ENCODE measurements around the gene METTL25B.

Gene METTL25B

GRCh38 chr1:156727926-156728598, at the start of gene METTL25B:
METTL25B (plus strand) TSS chr1:156728469; CDS start chr1:156729105, 636 bp downstream.
- DNase-seq: peak; percentile 75

- no peak for DNase-seq
Observed at GRCh38 chr1:156680056-156680455, 48.2 kb upstream of the METTL25B start.

- DNase-seq: no peak
Observed at GRCh38 chr1:156681196-156681960, 46.9 kb upstream of the METTL25B start.

- DNase-seq: no peak
Observed at GRCh38 chr1:156682166-156682890, 45.9 kb upstream of the METTL25B start.

- peak; percentile 39 for DNase-seq
Observed at GRCh38 chr1:156684227-156684782, 44.0 kb upstream of the METTL25B start.

GRCh38 chr1:156689035-156689952, 39.0 kb upstream of the METTL25B start:
- peak; percentile 82 for DNase-seq

- no peak for DNase-seq
Observed at GRCh38 chr1:156689953-156690674, 38.2 kb upstream of the METTL25B start.

- no peak for DNase-seq
Observed at GRCh38 chr1:156690675-156691036, 37.6 kb upstream of the METTL25B start.

- no peak for DNase-seq
Observed at GRCh38 chr1:156691191-156691590, 37.1 kb upstream of the METTL25B start.

- DNase-seq: no peak
Observed at GRCh38 chr1:156691665-156692440, 36.4 kb upstream of the METTL25B start.

- DNase-seq: no peak
Observed at GRCh38 chr1:156692441-156692924, 35.8 kb upstream of the METTL25B start.

GRCh38 chr1:156692925-156693847, 35.1 kb upstream of the METTL25B start:
- peak; percentile 36 for DNase-seq

- DNase-seq: no peak
Observed at GRCh38 chr1:156693848-156694689, 34.2 kb upstream of the METTL25B start.

GRCh38 chr1:156694690-156694962, 33.6 kb upstream of the METTL25B start:
- no peak for DNase-seq

GRCh38 chr1:156696755-156697154, 31.5 kb upstream of the METTL25B start:
- DNase-seq: no peak

- DNase-seq: no peak
Observed at GRCh38 chr1:156697481-156697880, 30.8 kb upstream of the METTL25B start.

- DNase-seq: no peak
Observed at GRCh38 chr1:156698995-156699394, 29.3 kb upstream of the METTL25B start.

GRCh38 chr1:156700736-156701531, 27.3 kb upstream of the METTL25B start:
- no peak for DNase-seq
